Right lobe of liver (tissue), 4 donors: ENCODE results near the gene CSTF1.

Experiments used
- POLR2A ChIP-seq: fragments of 450-650 bp; IDR thresholded peaks from one replicate; pipeline ENCODE4 v1.6.1; 2017; ENCODE audit warnings: antibody characterized with exemption, mild to moderate bottlenecking
- TF ChIP-seq, protein P1 (sequence below), 4 donors: fragments of 200-600 bp in 3 of 4; fragments of 450-650 bp in 1 of 4; IDR thresholded peaks; one replicate each; pipeline versions ENCODE4 v1.5.1 to v1.8.0; 2016 to 2022; ENCODE audit warnings: antibody characterized with exemption in 4 of 4, mild to moderate bottlenecking in 2 of 4
- donor health status: DM: no; HTN: no; CAD: no.
- donor health status: DM: no; HTN: no; CAD: no.
- donor health status: DM: no; HTN: yes; CAD: no.

DNA sequence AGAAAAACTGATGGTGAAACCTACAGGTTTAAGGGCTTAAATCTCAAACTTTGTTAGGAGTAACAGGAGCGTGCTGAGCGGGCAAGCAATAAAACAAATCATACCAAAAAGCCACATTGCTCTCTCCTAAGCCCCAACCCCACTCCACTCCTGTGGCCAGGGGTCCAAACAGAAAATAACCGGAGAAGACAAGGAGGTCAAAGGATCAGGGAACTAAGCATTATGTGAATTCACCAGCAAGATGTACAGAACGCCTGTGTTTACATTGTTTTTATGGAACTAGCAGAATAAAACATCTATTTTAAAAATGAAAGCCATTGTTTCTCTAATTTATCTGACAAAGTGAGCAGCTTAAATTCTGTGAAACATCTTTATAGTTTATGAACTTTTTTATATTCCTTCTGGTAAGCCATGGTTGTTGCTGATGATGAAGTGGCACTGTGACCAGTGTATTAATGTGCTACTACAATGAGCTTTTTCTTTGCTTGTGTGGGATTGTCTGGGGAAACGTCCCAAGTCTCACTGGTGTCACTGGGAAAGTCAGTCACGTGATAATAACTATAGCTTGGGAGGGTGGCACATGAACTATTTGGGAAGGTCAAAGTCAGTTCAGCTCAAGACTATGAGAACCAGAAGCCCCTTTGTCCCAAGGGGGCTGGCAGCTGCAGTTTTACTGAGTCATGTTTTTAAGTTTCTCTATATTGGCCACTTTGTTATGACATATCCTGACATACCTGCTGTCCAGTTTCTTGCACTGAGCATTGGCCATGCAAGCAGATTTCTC, 23.9 kb upstream of the CSTF1 start:
- TF ChIP-seq, protein P1, sequence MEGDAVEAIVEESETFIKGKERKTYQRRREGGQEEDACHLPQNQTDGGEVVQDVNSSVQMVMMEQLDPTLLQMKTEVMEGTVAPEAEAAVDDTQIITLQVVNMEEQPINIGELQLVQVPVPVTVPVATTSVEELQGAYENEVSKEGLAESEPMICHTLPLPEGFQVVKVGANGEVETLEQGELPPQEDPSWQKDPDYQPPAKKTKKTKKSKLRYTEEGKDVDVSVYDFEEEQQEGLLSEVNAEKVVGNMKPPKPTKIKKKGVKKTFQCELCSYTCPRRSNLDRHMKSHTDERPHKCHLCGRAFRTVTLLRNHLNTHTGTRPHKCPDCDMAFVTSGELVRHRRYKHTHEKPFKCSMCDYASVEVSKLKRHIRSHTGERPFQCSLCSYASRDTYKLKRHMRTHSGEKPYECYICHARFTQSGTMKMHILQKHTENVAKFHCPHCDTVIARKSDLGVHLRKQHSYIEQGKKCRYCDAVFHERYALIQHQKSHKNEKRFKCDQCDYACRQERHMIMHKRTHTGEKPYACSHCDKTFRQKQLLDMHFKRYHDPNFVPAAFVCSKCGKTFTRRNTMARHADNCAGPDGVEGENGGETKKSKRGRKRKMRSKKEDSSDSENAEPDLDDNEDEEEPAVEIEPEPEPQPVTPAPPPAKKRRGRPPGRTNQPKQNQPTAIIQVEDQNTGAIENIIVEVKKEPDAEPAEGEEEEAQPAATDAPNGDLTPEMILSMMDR (IDR thresholded peaks at IDR 0.05): no peak
- no peak for TF ChIP-seq POLR2A
